SK-N-SH treated with all-trans-retinoic acid at 6 μM for 48 hours (cell line): ENCODE results near the gene UBE2I.

Experiments used
- ATAC-seq: fragments of 200-7000 bp; cut with Tn5 transposase; 3 replicates; pipeline ENCODE4 v1.9.1; 2020; ENCODE audit warnings: mild to moderate bottlenecking, moderate library complexity
- ARNTL ChIP-seq: fragments of 450-650 bp; formaldehyde crosslinking; IDR thresholded peaks from 2 replicates; pipeline ENCODE4 v1.5.0; 2020; ENCODE audit warnings: low read depth, mild to moderate bottlenecking, moderate library complexity, borderline replicate concordance
- BACH2 ChIP-seq: fragments of 250-450 bp; sonication (Bioruptor Pico); IDR thresholded peaks from 2 replicates; pipeline ENCODE4 v1.9.0; 2021; ENCODE audit warnings: mild to moderate bottlenecking, borderline replicate concordance
- CSRNP3 ChIP-seq: fragments of 250-450 bp; sonication (Bioruptor Pico); IDR thresholded peaks from 2 replicates; pipeline ENCODE4 v1.5.1; 2021; ENCODE audit warnings: mild to moderate bottlenecking, moderate library complexity
- ESRRG ChIP-seq: fragments of 250-450 bp; sonication (Bioruptor Pico); IDR thresholded peaks from 2 replicates; pipeline ENCODE4 v1.6.1; 2021; ENCODE audit warnings: mild to moderate bottlenecking
- GLIS3 ChIP-seq: fragments of 250-450 bp; sonication (Bioruptor Pico); IDR thresholded peaks from 2 replicates; pipeline ENCODE4 v1.5.0; 2020; ENCODE audit warnings: mild to moderate bottlenecking, moderate library complexity
- ISL1 ChIP-seq: fragments of 250-450 bp; sonication (Bioruptor Pico); IDR thresholded peaks from 2 replicates; pipeline ENCODE4 v2.1.2; 2022; ENCODE audit warnings: mild to moderate bottlenecking, moderate library complexity
- OSR1 ChIP-seq: fragments of 250-450 bp; sonication (Bioruptor Pico); IDR thresholded peaks from 2 replicates; pipeline ENCODE4 v1.8.0; 2022; ENCODE audit warnings: moderate library complexity, mild to moderate bottlenecking, inconsistent platforms
- POU6F1 ChIP-seq: fragments of 250-450 bp; sonication (Bioruptor Pico); IDR thresholded peaks from 2 replicates; pipeline ENCODE4 v1.8.0; 2021; ENCODE audit warnings: low read depth, mild to moderate bottlenecking, moderate library complexity, borderline replicate concordance
- PPARA ChIP-seq: fragments of 250-450 bp; sonication (Bioruptor Pico); IDR thresholded peaks from 2 replicates; pipeline ENCODE4 v1.5.0; 2020; ENCODE audit warnings: mild to moderate bottlenecking, borderline replicate concordance
- RARB ChIP-seq: fragments of 250-450 bp; sonication (Bioruptor Pico); IDR thresholded peaks from 2 replicates; pipeline ENCODE4 v1.8.0; 2021; ENCODE audit warnings: mild to moderate bottlenecking, moderate library complexity
- TCF4 ChIP-seq: fragments of 250-450 bp; sonication (Bioruptor Pico); IDR thresholded peaks from 2 replicates; pipeline ENCODE4 v1.8.0; 2021; ENCODE audit warnings: mild to moderate bottlenecking, moderate library complexity, borderline replicate concordance
- TOX ChIP-seq: fragments of 250-450 bp; sonication (Bioruptor Pico); IDR thresholded peaks from 2 replicates; pipeline ENCODE4 v1.8.0; 2021; ENCODE audit warnings: mild to moderate bottlenecking, moderate library complexity, borderline replicate concordance
- TSHZ2 ChIP-seq: fragments of 250-450 bp; sonication (Bioruptor Pico); IDR thresholded peaks from 2 replicates; pipeline ENCODE4 v1.5.0; 2020; ENCODE audit warnings: mild to moderate bottlenecking, moderate library complexity
- ZNF565 ChIP-seq: fragments of 450-650 bp; formaldehyde crosslinking; conservative IDR thresholded peaks from 2 replicates; pipeline ENCODE4 v1.5.0; 2020; ENCODE audit warnings: low read depth, mild to moderate bottlenecking, moderate library complexity
- ZNF8 ChIP-seq: fragments of 450-650 bp; formaldehyde crosslinking; IDR thresholded peaks from 2 replicates; pipeline ENCODE4 v1.5.0; 2020; ENCODE audit warnings: mild to moderate bottlenecking, moderate library complexity
- TF ChIP-seq, protein P1 (sequence below): fragments of 250-450 bp; sonication (Bioruptor Pico); IDR thresholded peaks from 2 replicates; pipeline ENCODE4 v1.5.1; 2020; ENCODE audit warnings: low read depth, mild to moderate bottlenecking, moderate library complexity
- TF ChIP-seq, protein P2 (sequence below): fragments of 250-450 bp; sonication (Bioruptor Pico); IDR thresholded peaks from 2 replicates; pipeline ENCODE4 v1.8.0; 2020; ENCODE audit warnings: mild to moderate bottlenecking, moderate library complexity, borderline replicate concordance

Gene UBE2I

GRCh38 chr16:1342526-1343427, 33.3 kb downstream of the UBE2I start (continued):
- TF ChIP-seq, protein P1, sequence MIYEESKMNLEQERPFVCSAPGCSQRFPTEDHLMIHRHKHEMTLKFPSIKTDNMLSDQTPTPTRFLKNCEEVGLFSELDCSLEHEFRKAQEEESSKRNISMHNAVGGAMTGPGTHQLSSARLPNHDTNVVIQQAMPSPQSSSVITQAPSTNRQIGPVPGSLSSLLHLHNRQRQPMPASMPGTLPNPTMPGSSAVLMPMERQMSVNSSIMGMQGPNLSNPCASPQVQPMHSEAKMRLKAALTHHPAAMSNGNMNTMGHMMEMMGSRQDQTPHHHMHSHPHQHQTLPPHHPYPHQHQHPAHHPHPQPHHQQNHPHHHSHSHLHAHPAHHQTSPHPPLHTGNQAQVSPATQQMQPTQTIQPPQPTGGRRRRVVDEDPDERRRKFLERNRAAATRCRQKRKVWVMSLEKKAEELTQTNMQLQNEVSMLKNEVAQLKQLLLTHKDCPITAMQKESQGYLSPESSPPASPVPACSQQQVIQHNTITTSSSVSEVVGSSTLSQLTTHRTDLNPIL (CRISPR knock-in tag): no peak
- TF ChIP-seq POU6F1 (CRISPR knock-in tag): no peak
- TF ChIP-seq ESRRG (CRISPR knock-in tag): no peak
- no peak for TF ChIP-seq TSHZ2 (CRISPR knock-in tag)

DNA sequence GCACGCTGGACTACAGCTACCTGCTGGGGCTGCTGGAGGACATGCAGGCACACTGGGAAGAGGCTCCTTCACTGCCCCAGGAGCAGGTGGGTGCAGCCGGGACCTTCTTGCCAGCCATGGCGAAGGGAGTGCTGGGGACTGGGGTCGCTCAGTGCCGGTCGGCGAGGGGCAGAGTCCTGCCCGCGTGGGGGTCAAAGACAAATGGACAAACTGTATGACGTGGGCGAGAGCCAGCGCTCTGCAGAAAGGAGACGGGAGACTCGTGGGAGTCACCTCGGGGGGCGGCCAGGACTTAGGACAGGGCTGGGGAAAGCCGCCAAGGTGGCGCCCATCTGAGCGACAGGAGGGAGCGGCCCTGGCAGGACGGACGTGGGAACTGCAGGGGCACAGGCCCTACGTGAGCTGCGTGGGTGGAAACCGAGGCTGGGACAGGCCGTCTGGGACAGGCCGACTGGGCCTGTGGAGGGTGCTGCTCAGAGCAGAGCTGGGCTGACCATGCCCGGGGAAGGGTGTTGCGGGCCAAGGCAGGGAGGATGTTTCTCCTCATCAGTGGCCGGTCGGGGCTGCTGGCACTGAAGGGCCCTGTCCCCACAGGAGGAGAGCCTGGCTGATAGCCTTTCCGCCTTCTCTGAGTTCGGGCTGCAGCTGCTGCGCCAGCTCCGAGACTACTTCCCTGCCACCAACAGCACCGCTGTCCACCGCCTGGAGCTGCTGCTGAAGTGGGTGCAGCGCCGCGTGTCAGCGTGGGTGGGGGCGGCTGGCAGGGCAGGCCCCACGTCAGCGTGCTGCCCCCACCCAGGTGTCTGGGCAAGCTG, 34.2 kb downstream of the UBE2I start:
- TF ChIP-seq ISL1 (no peak), GLIS3 (no peak), RARB (CRISPR knock-in tag) (no peak), POU6F1 (CRISPR knock-in tag) (no peak), PPARA (no peak), ARNTL (CRISPR knock-in tag) (no peak), TCF4 (no peak), ZNF565 (no peak), BACH2 (CRISPR knock-in tag) (no peak), TOX (CRISPR knock-in tag) (no peak), CSRNP3 (no peak), ESRRG (CRISPR knock-in tag) (no peak), ZNF8 (CRISPR knock-in tag) (no peak), OSR1 (no peak), TSHZ2 (CRISPR knock-in tag) (no peak)
- TF ChIP-seq, protein P2, sequence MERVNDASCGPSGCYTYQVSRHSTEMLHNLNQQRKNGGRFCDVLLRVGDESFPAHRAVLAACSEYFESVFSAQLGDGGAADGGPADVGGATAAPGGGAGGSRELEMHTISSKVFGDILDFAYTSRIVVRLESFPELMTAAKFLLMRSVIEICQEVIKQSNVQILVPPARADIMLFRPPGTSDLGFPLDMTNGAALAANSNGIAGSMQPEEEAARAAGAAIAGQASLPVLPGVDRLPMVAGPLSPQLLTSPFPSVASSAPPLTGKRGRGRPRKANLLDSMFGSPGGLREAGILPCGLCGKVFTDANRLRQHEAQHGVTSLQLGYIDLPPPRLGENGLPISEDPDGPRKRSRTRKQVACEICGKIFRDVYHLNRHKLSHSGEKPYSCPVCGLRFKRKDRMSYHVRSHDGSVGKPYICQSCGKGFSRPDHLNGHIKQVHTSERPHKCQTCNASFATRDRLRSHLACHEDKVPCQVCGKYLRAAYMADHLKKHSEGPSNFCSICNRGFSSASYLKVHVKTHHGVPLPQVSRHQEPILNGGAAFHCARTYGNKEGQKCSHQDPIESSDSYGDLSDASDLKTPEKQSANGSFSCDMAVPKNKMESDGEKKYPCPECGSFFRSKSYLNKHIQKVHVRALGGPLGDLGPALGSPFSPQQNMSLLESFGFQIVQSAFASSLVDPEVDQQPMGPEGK: no peak
- TF ChIP-seq, protein P1 (CRISPR knock-in tag): no peak
- peak; percentile 14 for ATAC-seq
